B cell (primary cell): ENCODE results near the gene XYLB. TPM values are rescaled to one million over a fixed set of nuclear protein-coding genes. Genes with fewer than 3 reads are reported as not detected.

Experiments used
- ATAC-seq: fragments of 200-7000 bp; cut with Tn5 transposase; one replicate; pipeline ENCODE4 v1.10.0; 2021; ENCODE audit warnings: low read depth, mild to moderate bottlenecking, moderate number of reproducible peaks, moderate library complexity
- CTCF ChIA-PET: fragments of 350-600 bp; sonication (Branson Sonifier 250); formaldehyde crosslinking; loops from one replicate; lab custom pipeline; 2021; ENCODE audit warnings: antibody characterized with exemption, inconsistent platforms; lab: Charles Lee
- POLR2A ChIA-PET: fragments of 350-600 bp; sonication (Branson Sonifier 250); formaldehyde crosslinking; loops from one replicate; lab custom pipeline; 2021; ENCODE audit warnings: antibody characterized with exemption; lab: Charles Lee
- DNase-seq: peaks from one replicate; pipeline ENCODE4 v3.0.0; 2013
- H2AFZ ChIP-seq: 2 replicates; pipeline ENCODE4 v1.6.1; 2012; ENCODE audit warnings: mild to moderate bottlenecking, low read depth, low read length; ENCODE audit not compliant: insufficient read depth, poor library complexity, severe bottlenecking
- H3K27ac ChIP-seq, 2 donors: 1 replicate in 1 of 2; 2 replicates in 1 of 2; pipeline ENCODE4 v1.5.1; 2012 to 2013; ENCODE audit warnings: low read length in 2 of 2, mild to moderate bottlenecking in 2 of 2, moderate library complexity in 1 of 2
- H3K27me3 ChIP-seq, 4 experiments: fragments of 200-600 bp in 1 of 4; sonication (generic) in 1 of 4; replicated peaks in 1 of 4; 1 replicate in 2 of 4; 2 replicates in 2 of 4; pipeline versions ENCODE4 v1.6.1 to v1.7.0; 2013 to 2016; ENCODE audit warnings: low read length in 3 of 4, mild to moderate bottlenecking in 2 of 4, mixed read lengths in 1 of 4, moderate library complexity in 1 of 4; ENCODE audit not compliant: insufficient read depth in 4 of 4, control insufficient read depth in 3 of 4; ENCODE audit errors: control extremely low read depth in 1 of 4
- H3K36me3 ChIP-seq, 2 experiments: replicated peaks in 1 of 2; 1 replicate in 1 of 2; 2 replicates in 1 of 2; pipeline versions ENCODE4 v1.6.1 to v1.7.1; 2013; ENCODE audit warnings: low read length in 1 of 2; ENCODE audit not compliant: insufficient read depth in 2 of 2, control insufficient read depth in 1 of 2; ENCODE audit errors: control extremely low read depth in 1 of 2, extremely low read depth in 1 of 2
- H3K4me1 ChIP-seq, 2 donors: fragments of 200-600 bp in 1 of 2; sonication (generic) in 1 of 2; 1 replicate in 1 of 2; 2 replicates in 1 of 2; pipeline versions ENCODE4 v1.5.1 to v1.6.1; 2013 to 2017; ENCODE audit warnings: low read length in 2 of 2; ENCODE audit not compliant: control insufficient read depth in 2 of 2, insufficient read depth in 2 of 2
- H3K4me2 ChIP-seq: replicated peaks from 2 replicates; pipeline ENCODE3; 2012; ENCODE audit warnings: mild to moderate bottlenecking, low read depth, low read length; ENCODE audit not compliant: poor library complexity, severe bottlenecking
- H3K4me3 ChIP-seq, 5 experiments: fragments of 200-600 bp in 1 of 5; sonication (generic) in 1 of 5; 1 replicate in 3 of 5; 2 replicates in 2 of 5; pipeline versions ENCODE4 v1.5.1 to v1.7.0; 2011 to 2016; ENCODE audit warnings: low read length in 4 of 5, mild to moderate bottlenecking in 4 of 5, low read depth in 2 of 5, control low read depth in 1 of 5, moderate library complexity in 1 of 5; ENCODE audit not compliant: insufficient read depth in 1 of 5; ENCODE audit errors: control extremely low read depth in 1 of 5, extremely low read depth in 1 of 5
- H3K79me2 ChIP-seq: fragments of 200-600 bp; sonication (generic); one replicate; pipeline ENCODE4 v1.6.0; 2016; ENCODE audit warnings: low read length; ENCODE audit not compliant: control insufficient read depth, insufficient read depth
- H3K9ac ChIP-seq: fragments of 200-600 bp; sonication (generic); 2 replicates; pipeline ENCODE4 v1.6.1; 2017; ENCODE audit warnings: mild to moderate bottlenecking, low read length, moderate library complexity
- H3K9me3 ChIP-seq, 3 donors: one replicate each; pipeline versions ENCODE4 v1.6.1 to v1.7.1; 2013; ENCODE audit warnings: low read length in 2 of 3; ENCODE audit not compliant: control insufficient read depth in 2 of 3, insufficient read depth in 1 of 3; ENCODE audit errors: control extremely low read depth in 1 of 3
- H4K20me1 ChIP-seq: 2 replicates; pipeline ENCODE4 v1.6.0; 2012; ENCODE audit warnings: mild to moderate bottlenecking, low read length; ENCODE audit not compliant: insufficient read depth, control insufficient read depth, poor library complexity, severe bottlenecking
- H3K27ac Mint-ChIP-seq: one replicate; pipeline ENCODE4 v1.8.0; 2021; ENCODE audit warnings: mixed read lengths
- H3K27me3 Mint-ChIP-seq: one replicate; pipeline ENCODE4 v1.8.0; 2021; ENCODE audit warnings: mixed read lengths
- H3K4me1 Mint-ChIP-seq: one replicate; pipeline ENCODE4 v1.8.0; 2021; ENCODE audit warnings: mixed read lengths
- H3K4me3 Mint-ChIP-seq: one replicate; pipeline ENCODE4 v1.8.0; 2021; ENCODE audit warnings: mixed read lengths
- H3K9me3 Mint-ChIP-seq: one replicate; pipeline ENCODE4 v1.8.0; 2022; ENCODE audit warnings: mixed read lengths; ENCODE audit not compliant: insufficient read depth
- EZH2 ChIP-seq: IDR thresholded peaks from 2 replicates; pipeline ENCODE4 v1.6.1; 2012; ENCODE audit warnings: borderline replicate concordance, low read depth, mild to moderate bottlenecking, moderate library complexity, low read length; ENCODE audit not compliant: insufficient read depth, poor library complexity, severe bottlenecking
- WGBS: methylation state at CpG from one replicate; pipeline ENCODE4 v1.1.5; 2013; ENCODE audit warnings: missing lambda C conversion rate; ENCODE audit not compliant: insufficient coverage; 5-methylcytosine and 5-hydroxymethylcytosine counted together
- intact Hi-C: fragments of 100-400 bp; cut with micrococcal nuclease; formaldehyde crosslinking; loops from one replicate; pipeline ENCODE4 v1.10.0; 2022
- polyA plus RNA-seq: library from polyadenylated mRNA; depleted of rRNA; stranded (reverse); fragments of >200 nt; gene quantifications from 2 replicates; pipeline ENCODE4 v1.2.3, GENCODE V29; 2012
- total RNA-seq, 2 donors: library from RNA; stranded (reverse); fragments of 120-200 nt in 1 of 2; gene quantifications; 1 replicate in 1 of 2; 2 replicates in 1 of 2; pipeline versions ENCODE4 v1.2.3 to v1.2.4, GENCODE V29; 2013 to 2022
- TF ChIP-seq, protein P1 (sequence below): fragments of 200-600 bp; IDR thresholded peaks from one replicate; pipeline ENCODE4 v1.8.0; 2022; ENCODE audit warnings: antibody characterized with exemption, mild to moderate bottlenecking

XYLB gene
- total and polyA plus RNA-seq, 2 donors (not counting 1 experiment from before 2014, with no cell fraction given) = 0.19 to 0.71 TPM

DNA sequence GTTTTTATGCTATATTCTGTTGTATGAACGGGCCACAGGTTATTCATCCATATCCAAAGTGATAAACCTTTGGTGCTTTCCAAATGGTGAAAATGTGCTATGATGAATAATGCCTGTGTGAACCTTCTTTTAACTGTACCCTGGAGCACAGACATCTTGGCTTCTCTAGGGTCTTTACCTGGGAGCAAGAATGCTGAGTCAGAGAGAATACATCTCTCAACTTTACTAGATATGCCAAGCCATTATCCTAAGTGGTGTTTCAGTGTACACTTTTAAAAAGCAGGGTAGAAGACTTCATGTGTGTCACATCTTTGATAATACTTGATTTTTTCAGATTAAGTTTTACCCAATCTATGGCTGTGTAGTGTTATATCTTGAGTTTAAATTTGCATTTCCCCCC, 23.5 kb upstream of the XYLB start:
- H3K9me3 Mint-ChIP-seq = no peaks in the 10 kb centered on the region
- intact Hi-C loops = no loop called here
- Histone ChIP-seq H3K9me3 (no peaks in the 10 kb centered on the region), H4K20me1 (no peaks in the 10 kb centered on the region), H3K36me3 (no peaks in the 10 kb centered on the region), H3K4me2 (no peak overlapping the region), H3K27ac (no peak overlapping the region), H3K9ac (no peak overlapping the region), H3K27me3 (peaks cover 0 to 5% (median 0%) of the 10 kb centered on the region in 4 experiments), H3K4me1 (no peaks in the 10 kb centered on the region), H3K79me2 (no peaks in the 10 kb centered on the region), H2AFZ (no peak overlapping the region), H3K4me3 (no peak overlapping the region)
- ChIA-PET POLR2A (no interaction called here), CTCF (no interaction called here)
- no peak overlapping the region for H3K4me3 Mint-ChIP-seq
- no peak overlapping the region for H3K27ac Mint-ChIP-seq
- no peaks in the 10 kb centered on the region for H3K4me1 Mint-ChIP-seq
- WGBS = no CpG with 5 or more reads among the region's 1 CpG
- ATAC-seq (no peak), DNase-seq (no peak)
- peaks cover 14% of the 10 kb centered on the region for H3K27me3 Mint-ChIP-seq
- no peak for TF ChIP-seq EZH2
- TF ChIP-seq, protein P1, sequence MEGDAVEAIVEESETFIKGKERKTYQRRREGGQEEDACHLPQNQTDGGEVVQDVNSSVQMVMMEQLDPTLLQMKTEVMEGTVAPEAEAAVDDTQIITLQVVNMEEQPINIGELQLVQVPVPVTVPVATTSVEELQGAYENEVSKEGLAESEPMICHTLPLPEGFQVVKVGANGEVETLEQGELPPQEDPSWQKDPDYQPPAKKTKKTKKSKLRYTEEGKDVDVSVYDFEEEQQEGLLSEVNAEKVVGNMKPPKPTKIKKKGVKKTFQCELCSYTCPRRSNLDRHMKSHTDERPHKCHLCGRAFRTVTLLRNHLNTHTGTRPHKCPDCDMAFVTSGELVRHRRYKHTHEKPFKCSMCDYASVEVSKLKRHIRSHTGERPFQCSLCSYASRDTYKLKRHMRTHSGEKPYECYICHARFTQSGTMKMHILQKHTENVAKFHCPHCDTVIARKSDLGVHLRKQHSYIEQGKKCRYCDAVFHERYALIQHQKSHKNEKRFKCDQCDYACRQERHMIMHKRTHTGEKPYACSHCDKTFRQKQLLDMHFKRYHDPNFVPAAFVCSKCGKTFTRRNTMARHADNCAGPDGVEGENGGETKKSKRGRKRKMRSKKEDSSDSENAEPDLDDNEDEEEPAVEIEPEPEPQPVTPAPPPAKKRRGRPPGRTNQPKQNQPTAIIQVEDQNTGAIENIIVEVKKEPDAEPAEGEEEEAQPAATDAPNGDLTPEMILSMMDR = no peak

DNA sequence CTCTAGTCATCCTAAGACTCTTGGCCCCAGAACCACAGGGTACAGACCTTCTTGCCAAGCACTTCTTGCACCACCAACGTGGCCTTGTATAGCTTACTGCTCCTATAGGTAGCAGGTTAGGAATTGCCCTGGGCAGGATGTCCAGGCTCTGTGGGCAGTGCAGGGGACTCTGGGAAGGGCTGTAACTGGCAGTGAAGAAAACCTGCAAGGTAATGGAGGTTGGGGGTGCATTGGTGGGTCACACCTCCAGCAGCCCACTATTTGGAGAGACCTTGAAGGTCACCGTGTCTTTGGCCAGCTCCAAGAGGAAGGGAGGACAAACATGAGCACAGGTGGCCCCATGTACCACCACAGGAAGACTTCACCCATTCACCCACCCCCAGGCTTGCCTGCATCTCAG, 21.3 kb upstream of the XYLB start:
- Mint-ChIP-seq H3K4me1 (no peaks in the 10 kb centered on the region), H3K27ac (no peak overlapping the region), H3K9me3 (no peaks in the 10 kb centered on the region), H3K4me3 (no peak overlapping the region), H3K27me3 (peaks cover 17% of the 10 kb centered on the region)
- H3K4me2 ChIP-seq = no peak overlapping the region
- intact Hi-C loops = no loop called here
- TF ChIP-seq, protein P1 = no peak
- TF ChIP-seq EZH2 = no peak
- H4K20me1 ChIP-seq = no peaks in the 10 kb centered on the region
- CTCF ChIA-PET = interaction anchor here (1.3 kb wide), 1 partner anchor 26 kb away, joined by 3 read pairs; no protein-coding TSS in a partner anchor
- 86% methylated on average over 1 of the region's 2 CpGs for WGBS
- no peak overlapping the region for H3K27ac ChIP-seq
- no peaks in the 10 kb centered on the region for H3K36me3 ChIP-seq
- H3K4me1 ChIP-seq = no peaks in the 10 kb centered on the region
- H3K9me3 ChIP-seq = no peaks in the 10 kb centered on the region
- H2AFZ ChIP-seq = no peak overlapping the region
- no peak overlapping the region for H3K9ac ChIP-seq
- DNase-seq (no peak), ATAC-seq (no peak)
- peaks cover 0 to 5% (median 0%) of the 10 kb centered on the region in 4 experiments for H3K27me3 ChIP-seq
- no peaks in the 10 kb centered on the region for H3K79me2 ChIP-seq
- POLR2A ChIA-PET = no interaction called here
- H3K4me3 ChIP-seq = no peak overlapping the region
